Keratinocyte (primary cell): ENCODE measurements around the gene ANO7. TPM values are rescaled to one million over a fixed set of nuclear protein-coding genes. Genes with fewer than 3 reads are reported as not detected.

Experiments used
- DNase-seq: peaks from one replicate; pipeline ENCODE4 v3.0.0-alpha.2; 2011; ENCODE audit warnings: low read depth, missing footprints, low spot score
- FAIRE-seq: peaks from 2 replicates; lab custom pipeline; 2011; peaks lifted over from hg19 to GRCh38; lab: Jason Lieb, UNC
- H2AFZ ChIP-seq: 2 replicates; pipeline ENCODE4 v1.6.0; 2012; ENCODE audit warnings: low read length, control low read depth, inconsistent platforms; ENCODE audit not compliant: control insufficient read depth
- H3K27ac ChIP-seq: 2 replicates; pipeline ENCODE4 v1.5.1; 2011; ENCODE audit warnings: low read length; ENCODE audit not compliant: control insufficient read depth, insufficient read depth
- H3K27me3 ChIP-seq: 3 replicates; pipeline ENCODE4 v1.6.0; 2011; ENCODE audit warnings: low read length; ENCODE audit not compliant: control insufficient read depth, insufficient read depth; ENCODE audit errors: extremely low read depth
- H3K36me3 ChIP-seq, 2 experiments: 2 replicates in 1 of 2; 3 replicates in 1 of 2; pipeline ENCODE4 v1.5.1; 2011; ENCODE audit warnings: low read length in 2 of 2, mild to moderate bottlenecking in 1 of 2; ENCODE audit not compliant: control insufficient read depth in 2 of 2, insufficient read depth in 2 of 2; ENCODE audit errors: extremely low read depth in 1 of 2
- H3K4me1 ChIP-seq: 3 replicates; pipeline ENCODE4 v1.5.1; 2011; ENCODE audit warnings: low read length; ENCODE audit not compliant: control insufficient read depth, insufficient read depth; ENCODE audit errors: extremely low read depth
- H3K4me2 ChIP-seq: 3 replicates; pipeline ENCODE4 v1.6.0; 2011; ENCODE audit warnings: low read depth, low read length; ENCODE audit not compliant: control insufficient read depth, insufficient read depth; ENCODE audit errors: extremely low read depth
- H3K4me3 ChIP-seq, 3 experiments: fragments of 200-600 bp in 1 of 3; sonication (generic) in 1 of 3; 2 replicates in 2 of 3; 3 replicates in 1 of 3; pipeline ENCODE4 v1.5.1; 2011 to 2016; ENCODE audit warnings: low read length in 3 of 3, mild to moderate bottlenecking in 3 of 3, control low read depth in 2 of 3, inconsistent platforms in 1 of 3, low read depth in 1 of 3, mixed read lengths in 1 of 3, mixed run types in 1 of 3, moderate library complexity in 1 of 3; ENCODE audit not compliant: control insufficient read depth in 2 of 3, insufficient read depth in 2 of 3; ENCODE audit errors: extremely low read depth in 1 of 3
- H3K79me2 ChIP-seq: 2 replicates; pipeline ENCODE4 v1.6.0; 2012; ENCODE audit warnings: low read length; ENCODE audit not compliant: control insufficient read depth, insufficient read depth
- H3K9ac ChIP-seq: 3 replicates; pipeline ENCODE4 v1.6.0; 2011; ENCODE audit warnings: low read length; ENCODE audit not compliant: control insufficient read depth, insufficient read depth; ENCODE audit errors: extremely low read depth
- H3K9me1 ChIP-seq: 3 replicates; pipeline ENCODE4 v1.6.0; 2011; ENCODE audit warnings: low read length; ENCODE audit not compliant: control insufficient read depth, insufficient read depth; ENCODE audit errors: extremely low read depth
- H3K9me3 ChIP-seq: 2 replicates; pipeline ENCODE4 v1.5.1; 2012; ENCODE audit warnings: low read depth, low read length; ENCODE audit not compliant: control insufficient read depth
- H4K20me1 ChIP-seq: 3 replicates; pipeline ENCODE4 v1.6.0; 2011; ENCODE audit warnings: low read length; ENCODE audit not compliant: control insufficient read depth, insufficient read depth; ENCODE audit errors: extremely low read depth
- CTCF ChIP-seq, 3 experiments: IDR thresholded peaks in 1 of 3; conservative IDR thresholded peaks in 1 of 3; optimal IDR thresholded peaks in 1 of 3; 2 replicates in 2 of 3; 3 replicates in 1 of 3; pipeline versions ENCODE3 to v1.5.1; 2011; ENCODE audit warnings: low read length in 3 of 3, mild to moderate bottlenecking in 3 of 3, moderate library complexity in 2 of 3, control low read depth in 1 of 3, inconsistent platforms in 1 of 3; ENCODE audit not compliant: insufficient read depth in 2 of 3; ENCODE audit errors: extremely low read depth in 1 of 3
- EZH2 ChIP-seq: IDR thresholded peaks from one replicate; pipeline ENCODE4 v1.6.1; 2012; ENCODE audit warnings: inconsistent platforms, mild to moderate bottlenecking, low read length, moderate library complexity
- dilution Hi-C: fragments of 300-500 bp; cut with MboI; formaldehyde crosslinking; loops from one replicate; pipeline ENCODE4 v1.7.0; 2020; ENCODE audit warnings: low sequenced_read_pairs; ENCODE audit not compliant: extremely low pct_ligation_motif_present
- polyA plus RNA-seq, 5 experiments: library from polyadenylated mRNA; depleted of rRNA in 3 of 5; stranded (reverse) in 3 of 5; stranded (forward) in 1 of 5; unstranded in 1 of 5; fragments of >200 nt; gene quantifications; 1 replicate in 1 of 5; 2 replicates in 3 of 5; 3 replicates in 1 of 5; pipeline versions ENCODE4 v1.2.1 to v1.2.3, GENCODE V29; 2011 to 2012; ENCODE audit warnings: missing spikeins in 2 of 5, low read depth in 1 of 5, low replicate concordance in 1 of 5

The ANO7 gene
- polyA plus RNA-seq, 1 donor (not counting 4 experiments of a cell fraction or from before 2014, with no cell fraction given) = 0.14 TPM

GRCh38 chr2:241214766-241215165 lies 26.3 kb downstream of the ANO7 start:
- Histone ChIP-seq H3K36me3 (no peaks in the 10 kb centered on the region), H3K4me2 (no peak overlapping the region), H2AFZ (no peak overlapping the region), H3K79me2 (no peaks in the 10 kb centered on the region), H3K4me3 (no peak overlapping the region), H3K27ac (no peak overlapping the region), H3K9me3 (no peaks in the 10 kb centered on the region), H3K27me3 (peaks cover 40% of the 10 kb centered on the region), H3K9me1 (no peaks in the 10 kb centered on the region), H3K9ac (no peak overlapping the region), H4K20me1 (no peaks in the 10 kb centered on the region), H3K4me1 (no peaks in the 10 kb centered on the region)
- DNase-seq = no peak
- FAIRE-seq = no peak
- dilution Hi-C loops = no loop called here
- TF ChIP-seq CTCF (optimal IDR thresholded peaks at IDR 0.05 in 1 of 3, IDR thresholded peaks at IDR 0.05 in 1 of 3, conservative IDR thresholded peaks at IDR 0.05 in 1 of 3; ENCODE audit: extremely low read depth in 1 of 3, insufficient read depth in 2 of 3, low read length in 3 of 3) (no peak), EZH2 (no peak)

GRCh38 chr2:241215421-241215820 lies 26.9 kb downstream of the ANO7 start:
- Histone ChIP-seq H3K9me3 (no peaks in the 10 kb centered on the region), H3K4me2 (no peak overlapping the region), H3K9me1 (no peaks in the 10 kb centered on the region), H2AFZ (no peak overlapping the region), H3K4me1 (no peaks in the 10 kb centered on the region), H4K20me1 (no peaks in the 10 kb centered on the region), H3K27ac (no peak overlapping the region), H3K36me3 (no peaks in the 10 kb centered on the region), H3K27me3 (peaks cover 40% of the 10 kb centered on the region), H3K9ac (no peak overlapping the region), H3K79me2 (no peaks in the 10 kb centered on the region), H3K4me3 (no peak overlapping the region)
- dilution Hi-C loops = no loop called here
- no peak for DNase-seq
- TF ChIP-seq CTCF (optimal IDR thresholded peaks at IDR 0.05 in 1 of 3, IDR thresholded peaks at IDR 0.05 in 1 of 3, conservative IDR thresholded peaks at IDR 0.05 in 1 of 3; ENCODE audit: extremely low read depth in 1 of 3, insufficient read depth in 2 of 3, low read length in 3 of 3) (no peak), EZH2 (no peak)
- no peak for FAIRE-seq
